K562 (cell line): ENCODE measurements around the gene PLAC1.

Experiments used
- BCL6 ChIP-seq: fragments of 250-450 bp; sonication (Bioruptor Pico); IDR thresholded peaks from 2 replicates; pipeline ENCODE4 v1.4.0; 2020
- CHD1 ChIP-seq: fragments of 200-600 bp; sonication (generic); IDR thresholded peaks from one replicate; pipeline ENCODE4 v1.6.1; 2012; ENCODE audit warnings: mild to moderate bottlenecking, moderate library complexity, low read length, inconsistent platforms
- EP300 ChIP-seq: IDR thresholded peaks from 2 replicates; pipeline ENCODE4 v1.6.1; 2012; ENCODE audit warnings: low read length, improper control_type of control experiment
- ESRRA ChIP-seq: fragments of 450-650 bp; IDR thresholded peaks from 2 replicates; pipeline ENCODE4 v1.6.1; 2014; ENCODE audit warnings: low read depth, mild to moderate bottlenecking, moderate library complexity, borderline replicate concordance
- HDAC6 ChIP-seq: IDR thresholded peaks from 2 replicates; pipeline ENCODE4 v1.6.1; 2012; ENCODE audit warnings: low read depth, mild to moderate bottlenecking, control low read depth, inconsistent platforms, low read length, moderate library complexity
- MLLT1 ChIP-seq, 2 experiments: fragments of 450-650 bp; IDR thresholded peaks; 2 replicates each; pipeline ENCODE4 v1.6.1; 2016
- SMAD3 ChIP-seq: fragments of 450-650 bp; formaldehyde crosslinking; conservative IDR thresholded peaks from 2 replicates; pipeline ENCODE4 v1.4.0; 2020; ENCODE audit warnings: mild to moderate bottlenecking

GRCh38 chrX:134562002-134562401 lies 96.3 kb downstream of the PLAC1 start:
- TF ChIP-seq ESRRA (no peak), MLLT1 (IDR thresholded peaks at IDR 0.05) (no peak), EP300 (no peak), SMAD3 (CRISPR knock-in tag) (no peak), CHD1 (no peak), HDAC6 (no peak), BCL6 (CRISPR knock-in tag) (no peak)
